ENCODE results near the gene HOXA7.

GRCh38 chr7:27170426-27171324 lies 14.2 kb upstream of the HOXA7 start:
- TF ChIP-seq CTCF (IDR thresholded peaks at IDR 0.05) (no peak), POLR2A (IDR thresholded peaks at IDR 0.05) (no peak)
